Amygdala (tissue), 56 donors: ENCODE measurements around the gene ZYG11A.
"Not testable (repeated sequence)": the region's sequence is repeated elsewhere in the genome, so short reads cannot be mapped to it uniquely, and the experiment has no call there.

Experiments used
- DNase-seq, 56 donors: peaks; one replicate each; lab custom pipeline; 2025; lab: John Stamatoyannopoulos, UW

ZYG11A gene

GRCh38 chr1:52869727-52870126 lies 27.2 kb downstream of the ZYG11A start:
- not testable (repeated sequence) for DNase-seq

- no peak for DNase-seq
Measured at GRCh38 chr1:52876843-52877242, 34.3 kb downstream of the ZYG11A start.

DNA sequence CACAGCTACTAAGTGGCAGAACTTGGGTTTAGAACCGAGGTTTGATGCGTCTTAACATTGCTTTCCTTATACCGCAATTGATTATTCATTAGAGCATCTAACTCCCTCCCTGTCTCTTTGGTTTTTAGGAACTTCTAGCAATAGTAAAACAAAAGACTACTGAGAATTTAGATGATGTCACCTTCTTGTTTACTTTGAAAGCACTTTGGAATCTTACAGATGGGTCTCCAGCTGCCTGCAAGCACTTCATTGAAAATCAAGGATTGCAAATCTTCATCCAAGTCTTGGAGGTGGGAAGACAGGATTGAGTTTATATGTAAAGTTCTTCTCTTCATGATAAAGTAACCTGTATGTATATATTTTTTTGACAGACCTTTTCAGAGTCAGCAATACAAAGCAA lies 35.0 kb downstream of the ZYG11A start:
- DNase-seq = no peak

DNA sequence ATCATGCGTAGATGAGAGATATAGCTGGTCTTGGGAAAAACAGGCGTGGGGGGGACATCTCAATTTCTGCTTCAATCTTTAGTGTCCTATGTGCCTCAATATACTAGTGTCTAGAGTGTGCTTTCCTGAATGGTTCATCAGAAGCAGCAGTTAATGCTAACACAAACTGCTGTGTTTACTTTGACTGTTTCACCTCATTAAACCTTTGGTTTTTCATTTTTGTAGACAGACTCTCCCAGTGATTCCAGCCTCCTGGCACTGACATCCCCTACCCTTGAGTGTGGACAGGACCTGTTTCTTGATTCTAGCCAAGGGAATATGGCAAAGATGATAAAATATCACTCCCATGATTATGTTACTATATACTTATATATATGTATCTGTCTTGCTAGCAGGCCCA lies 37.6 kb downstream of the ZYG11A start:
- no peak for DNase-seq

GRCh38 chr1:52887483-52887882 lies 44.9 kb downstream of the ZYG11A start:
- no peak for DNase-seq

DNA sequence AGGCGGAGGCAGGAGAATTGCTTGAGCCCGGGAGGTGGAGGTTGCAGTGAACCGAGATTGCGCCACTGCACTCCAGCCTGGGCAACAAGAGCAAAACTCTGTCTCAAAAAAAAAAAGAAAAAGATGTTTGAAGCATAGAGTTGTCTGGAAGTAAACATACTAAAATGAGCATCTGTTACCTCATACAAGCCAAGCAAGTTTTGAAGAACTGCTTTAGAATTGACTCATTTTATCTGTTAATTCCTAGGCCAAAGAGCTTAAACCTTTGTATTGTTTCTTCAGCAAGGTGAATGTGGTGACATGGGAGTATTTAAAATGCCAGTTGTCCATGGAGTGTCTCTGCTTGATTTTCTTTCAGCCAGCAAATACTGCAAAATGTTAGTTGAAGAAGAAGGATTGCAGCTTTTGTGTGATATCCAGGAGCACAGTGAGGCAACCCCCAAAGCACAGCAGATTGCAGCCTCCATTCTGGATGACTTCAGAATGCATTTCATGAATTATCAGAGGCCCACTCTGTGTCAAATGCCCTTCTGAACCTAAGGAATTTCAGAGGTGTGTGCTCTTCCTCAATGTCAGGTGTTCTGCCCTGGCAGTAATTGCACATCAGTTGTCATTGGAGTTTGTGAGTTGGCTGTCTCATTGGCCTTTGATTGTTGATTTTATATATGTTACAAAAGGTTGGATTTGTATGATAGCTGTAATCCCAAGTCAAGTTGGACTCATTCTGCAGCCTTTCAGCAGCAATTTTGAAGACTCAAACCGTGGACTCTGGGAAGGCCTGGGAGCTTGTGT lies 50.1 kb downstream of the ZYG11A start:
- DNase-seq = no peak

- peak in 1 of 56 donors; percentile 6 for DNase-seq
Measured at GRCh38 chr1:52899445-52899894, 56.9 kb downstream of the ZYG11A start.

DNA sequence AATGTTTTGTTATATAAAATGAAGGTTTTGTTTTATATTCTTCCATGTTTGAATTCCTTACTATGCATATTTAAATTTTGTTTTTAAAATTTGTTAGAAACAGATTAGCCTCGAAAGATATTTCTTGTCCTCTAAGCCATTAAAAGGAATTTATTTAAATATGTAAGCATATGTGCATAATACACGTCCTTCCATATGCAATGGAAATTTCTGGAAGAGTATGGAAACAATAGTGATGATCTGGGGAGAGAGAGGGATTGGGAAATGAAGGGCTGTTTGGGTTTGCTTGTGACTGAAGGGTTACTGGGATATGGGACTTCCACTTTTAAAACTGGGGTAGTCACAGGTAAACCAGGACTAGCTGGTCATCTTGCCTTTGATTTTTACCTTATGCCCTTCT lies 57.8 kb downstream of the ZYG11A start:
- no peak for DNase-seq

DNA sequence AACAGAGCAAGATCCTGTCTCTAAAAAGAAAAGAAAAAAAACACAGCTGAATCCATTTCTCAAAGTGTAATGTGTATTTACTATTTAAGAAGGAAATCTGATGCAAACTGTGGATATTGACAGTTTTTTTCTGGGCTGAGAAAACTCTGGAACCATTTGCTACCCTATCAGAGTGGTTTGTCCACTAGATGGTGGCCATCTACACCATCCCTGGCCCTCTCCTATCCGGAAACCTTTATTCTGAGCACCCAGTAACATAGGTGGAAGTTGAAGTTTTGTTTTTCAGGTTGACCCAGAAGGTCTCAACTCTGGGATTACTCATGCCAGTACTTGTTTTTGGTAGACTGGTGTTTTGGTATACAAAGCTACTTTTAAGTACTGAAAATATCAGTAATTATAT lies 58.8 kb downstream of the ZYG11A start:
- DNase-seq = no peak

GRCh38 chr1:52904208-52904926 lies 61.8 kb downstream of the ZYG11A start:
- DNase-seq = no peak

GRCh38 chr1:52904927-52905698 lies 62.6 kb downstream of the ZYG11A start:
- peak in 1 of 56 donors; percentile 2 for DNase-seq

- no peak for DNase-seq
Measured at GRCh38 chr1:52906135-52906603, 63.6 kb downstream of the ZYG11A start.

- no peak for DNase-seq
Measured at GRCh38 chr1:52907068-52907811, 64.7 kb downstream of the ZYG11A start.

DNA sequence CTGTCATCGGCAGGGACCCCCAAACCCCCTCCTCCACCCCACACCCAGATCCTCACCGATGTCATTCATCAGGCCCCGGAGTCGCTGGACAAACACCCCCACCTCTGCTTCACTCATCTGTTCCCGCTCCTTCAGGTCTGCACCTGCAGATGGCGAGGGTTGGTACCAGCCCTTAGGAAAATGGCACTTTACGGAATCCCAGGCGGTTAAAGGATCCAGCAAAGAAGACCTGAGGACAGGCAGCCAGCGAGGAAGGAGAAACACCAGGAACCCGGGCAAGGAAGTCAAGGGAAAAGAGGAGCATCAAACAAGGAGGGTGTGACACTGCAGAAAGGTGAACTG lies 65.2 kb downstream of the ZYG11A start:
- no peak for DNase-seq

GRCh38 chr1:52911541-52911940 lies 69.0 kb downstream of the ZYG11A start:
- no peak for DNase-seq

DNA sequence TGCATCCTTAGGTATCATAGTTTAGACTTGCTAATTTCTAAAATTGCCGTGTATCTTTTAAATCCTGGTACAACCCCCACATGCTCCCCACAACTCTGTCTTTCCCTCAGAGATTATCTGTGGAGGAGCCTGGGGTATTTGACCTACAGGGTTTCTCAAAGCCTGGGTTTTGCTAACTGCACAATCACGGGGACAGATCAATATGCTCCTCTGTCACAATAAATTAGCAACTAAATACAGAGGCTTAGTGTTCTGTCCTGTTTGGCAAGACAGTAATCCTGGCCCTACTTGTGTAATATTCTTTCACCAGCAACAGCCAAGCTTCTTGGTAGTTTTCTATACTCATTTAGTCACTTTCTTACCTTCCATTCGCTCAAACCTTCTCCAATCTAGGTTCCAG lies 70.5 kb downstream of the ZYG11A start:
- DNase-seq = no peak

GRCh38 chr1:52913537-52913936 lies 71.0 kb downstream of the ZYG11A start:
- no peak for DNase-seq

- DNase-seq = no peak
Measured at GRCh38 chr1:52914463-52914862, 71.9 kb downstream of the ZYG11A start.

DNA sequence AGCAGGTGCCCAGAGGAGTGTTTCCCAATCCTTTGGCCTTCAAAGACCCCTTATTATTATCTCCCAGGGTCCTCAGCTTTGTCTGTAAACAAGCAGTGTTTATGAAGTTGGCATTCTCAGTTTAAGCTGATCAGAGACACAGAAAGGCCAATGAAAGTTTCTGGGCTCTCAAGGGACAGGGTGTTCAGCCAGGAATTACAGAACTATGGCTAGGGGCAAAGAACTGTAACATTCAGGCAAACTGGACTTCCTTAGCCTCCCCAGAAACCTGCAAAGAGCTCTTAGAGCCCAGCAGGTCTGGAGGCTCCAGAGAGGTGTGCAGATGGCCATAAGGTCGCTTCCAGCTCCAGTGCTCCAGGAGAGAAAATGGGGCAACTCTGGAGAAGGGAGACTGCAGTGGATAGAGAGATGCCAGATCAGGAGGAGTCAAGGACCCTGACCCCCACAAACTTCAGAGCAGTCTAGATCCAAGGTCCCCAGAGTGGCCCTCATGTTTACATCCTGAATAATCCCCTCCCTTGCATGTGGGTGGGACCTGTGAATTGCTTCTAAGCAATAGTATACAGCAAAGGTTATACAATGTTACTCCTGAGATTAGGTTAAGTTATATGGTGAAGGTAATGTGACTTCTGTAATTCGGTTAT lies 72.8 kb downstream of the ZYG11A start:
- no peak for DNase-seq

- no peak for DNase-seq
Measured at GRCh38 chr1:52915855-52916220, 73.3 kb downstream of the ZYG11A start.
